Right forelimb (tissue), 1 donor: ENCODE data around the gene DCLRE1C.
"Not testable (repeated sequence)": the region's sequence is repeated elsewhere in the genome, so short reads cannot be mapped to it uniquely, and the experiment has no call there.

Experiments
- DNase-seq: peaks from one replicate; pipeline ENCODE4 v3.0.0-alpha.2; 2018

DCLRE1C gene

GRCh38 chr10:14942950-14943338 lies 11.0 kb downstream of the DCLRE1C start:
- not testable (repeated sequence) for DNase-seq

GRCh38 chr10:14942147-14942949 lies 11.5 kb downstream of the DCLRE1C start:
- not testable (repeated sequence) for DNase-seq

- not testable (repeated sequence) for DNase-seq
These were observed 14.9 kb downstream of the DCLRE1C start for GRCh38 chr10:14938971-14939370.

GRCh38 chr10:14936584-14936983 lies 17.3 kb downstream of the DCLRE1C start:
- DNase-seq = no peak

- DNase-seq = no peak
These were observed 23.3 kb downstream of the DCLRE1C start for GRCh38 chr10:14930610-14931009.

GRCh38 chr10:14926722-14927416 lies 27.0 kb downstream of the DCLRE1C start:
- DNase-seq = no peak

GRCh38 chr10:14926061-14926470 lies 27.8 kb downstream of the DCLRE1C start:
- no peak for DNase-seq

GRCh38 chr10:14925268-14925667 lies 28.6 kb downstream of the DCLRE1C start:
- no peak for DNase-seq

- no peak for DNase-seq
These were observed 29.9 kb downstream of the DCLRE1C start for GRCh38 chr10:14924013-14924412.

- DNase-seq = no peak
These were observed 34.9 kb downstream of the DCLRE1C start for GRCh38 chr10:14918964-14919363.

- no peak for DNase-seq
These were observed 36.1 kb downstream of the DCLRE1C start for GRCh38 chr10:14917827-14918226.

- DNase-seq = no peak
These were observed 37.3 kb downstream of the DCLRE1C start for GRCh38 chr10:14916600-14916999.

- no peak for DNase-seq
These were observed 42.1 kb downstream of the DCLRE1C start for GRCh38 chr10:14911801-14912200.

GRCh38 chr10:14910953-14911352 lies 42.9 kb downstream of the DCLRE1C start:
- no peak for DNase-seq

GRCh38 chr10:14909101-14909500 lies 44.8 kb downstream of the DCLRE1C start:
- no peak for DNase-seq

- DNase-seq = not testable (repeated sequence)
These were observed 46.3 kb downstream of the DCLRE1C start for GRCh38 chr10:14907591-14907990.

- DNase-seq = no peak
These were observed 47.1 kb downstream of the DCLRE1C start for GRCh38 chr10:14906765-14907164.

GRCh38 chr10:14905890-14906289 lies 48.0 kb downstream of the DCLRE1C start:
- DNase-seq = no peak

GRCh38 chr10:14904864-14905263 lies 49.0 kb downstream of the DCLRE1C start:
- no peak for DNase-seq

- DNase-seq = no peak
These were observed 49.6 kb downstream of the DCLRE1C start for GRCh38 chr10:14904316-14904732.

GRCh38 chr10:14891151-14891550 lies 62.7 kb downstream of the DCLRE1C start:
- DNase-seq = no peak

- DNase-seq = no peak
These were observed 64.6 kb downstream of the DCLRE1C start for GRCh38 chr10:14889318-14889717.

GRCh38 chr10:14884082-14884481 lies 69.8 kb downstream of the DCLRE1C start:
- DNase-seq = no peak

GRCh38 chr10:14880229-14880628 lies 73.7 kb downstream of the DCLRE1C start:
- no peak for DNase-seq

GRCh38 chr10:14879928-14880193 lies 74.0 kb downstream of the DCLRE1C start:
- DNase-seq = no peak
